Lung (tissue), 12 donors: ENCODE measurements around the gene FAT3. TPM values are rescaled to one million over a fixed set of nuclear protein-coding genes. Genes with fewer than 3 reads are reported as not detected.

Source experiments
- ATAC-seq: fragments of 200-7000 bp; cut with Tn5 transposase; one replicate; pipeline ENCODE4 v1.9.1; 2020; ENCODE audit warnings: moderate number of reproducible peaks; ENCODE audit not compliant: insufficient read depth, low FRiP score
- DNase-seq, 3 donors: peaks; one replicate each; pipeline ENCODE4 v3.0.0-alpha.2; 2013 to 2017
- H3K27ac ChIP-seq, 2 donors: one replicate each; pipeline ENCODE4 v1.5.1; 2013; ENCODE audit warnings: mild to moderate bottlenecking in 2 of 2, moderate library complexity in 2 of 2, control low read depth in 1 of 2, inconsistent platforms in 1 of 2, low read depth in 1 of 2, low read length in 1 of 2
- H3K27me3 ChIP-seq, 3 donors: one replicate each; pipeline ENCODE4 v1.5.1; 2013; ENCODE audit warnings: low read length in 2 of 3; ENCODE audit not compliant: control insufficient read depth in 3 of 3, insufficient read depth in 3 of 3
- H3K36me3 ChIP-seq, 4 donors: one replicate each; pipeline ENCODE4 v1.5.1; 2013; ENCODE audit warnings: low read length in 4 of 4, mild to moderate bottlenecking in 1 of 4, moderate library complexity in 1 of 4; ENCODE audit not compliant: control insufficient read depth in 4 of 4, insufficient read depth in 4 of 4
- H3K4me1 ChIP-seq, 5 donors: one replicate each; pipeline ENCODE4 v1.5.1; 2013; ENCODE audit warnings: low read length in 5 of 5, mild to moderate bottlenecking in 2 of 5, moderate library complexity in 1 of 5; ENCODE audit not compliant: control insufficient read depth in 5 of 5, insufficient read depth in 5 of 5
- H3K4me3 ChIP-seq: one replicate; pipeline ENCODE4 v1.5.1; 2013; ENCODE audit warnings: mild to moderate bottlenecking, control low read depth, moderate library complexity
- H3K9ac ChIP-seq, 2 donors: one replicate each; pipeline ENCODE4 v1.5.1; 2013; ENCODE audit warnings: low read length in 2 of 2, control low read depth in 1 of 2; ENCODE audit not compliant: insufficient read depth in 1 of 2
- H3K9me3 ChIP-seq, 4 donors: one replicate each; pipeline ENCODE4 v1.5.1; 2013; ENCODE audit warnings: low read length in 3 of 4, mild to moderate bottlenecking in 1 of 4, moderate library complexity in 1 of 4; ENCODE audit not compliant: control insufficient read depth in 4 of 4, insufficient read depth in 3 of 4
- CTCF ChIP-seq: IDR thresholded peaks from 2 replicates; pipeline ENCODE4 v1.5.1; 2012; ENCODE audit warnings: mild to moderate bottlenecking; ENCODE audit errors: control extremely low read depth, extremely low read depth
- WGBS, 2 donors: extraction: QIAGEN DNeasy Blood & Tissue Kit; methylation state at CpG; one replicate each; pipeline ENCODE4 v1.1.7; 2013; 5-methylcytosine and 5-hydroxymethylcytosine counted together
- polyA plus RNA-seq, 2 donors: library from polyadenylated mRNA; stranded (reverse); fragments of 200-250 nt; gene quantifications; one replicate each; pipeline ENCODE4 v1.2.1, GENCODE V29; 2013
- total RNA-seq, 2 donors: library from RNA; depleted of rRNA in 1 of 2; stranded (reverse); fragments of >200 nt in 1 of 2; gene quantifications; one replicate each; pipeline ENCODE4 v1.2.1, GENCODE V29; 2014 to 2021
- donor health status: control.
- donor health status: control.
- donor health status: Bipolar disorder and iron deficiency.
- donor health status: healthy.
- donor health status: DM: yes; HTN: yes; CAD: no.

Gene FAT3
- total and polyA plus RNA-seq, 4 donors = 0.22 to 108 (median 3.1) TPM

- ATAC-seq (no peak), DNase-seq (peak; percentile 74 to 85 (median 81))
- no peak overlapping the region for H3K27ac ChIP-seq
- no peak overlapping the region for H3K9ac ChIP-seq
- peaks cover 0 to 12% (median 11%) of the 10 kb centered on the region in 3 donors for H3K27me3 ChIP-seq
- peaks cover 0 to 6% (median 0%) of the 10 kb centered on the region in 4 donors for H3K9me3 ChIP-seq
- no peak for TF ChIP-seq CTCF
- H3K4me3 ChIP-seq = peak overlapping the region; percentile 28
- H3K4me1 ChIP-seq = peaks cover 0 to 31% (median 11%) of the 10 kb centered on the region in 5 donors
- WGBS, 2 donors = 3% methylated on average over 54 of the region's 54 CpGs
- H3K36me3 ChIP-seq = peaks cover 0 to 5% (median 0%) of the 10 kb centered on the region in 4 donors
Observed at GRCh38 chr11:92225568-92226330, 1.1 kb downstream of the FAT3 start.

- no peak overlapping the region for H3K27ac ChIP-seq
- peak; percentile 9 for ATAC-seq
- H3K9ac ChIP-seq = no peak overlapping the region
- peaks cover 0 to 31% (median 17%) of the 10 kb centered on the region in 5 donors for H3K4me1 ChIP-seq
- peaks cover 0 to 5% (median 0%) of the 10 kb centered on the region in 4 donors for H3K36me3 ChIP-seq
- H3K27me3 ChIP-seq = peaks cover 0 to 12% (median 11%) of the 10 kb centered on the region in 3 donors
- peaks cover 0 to 6% (median 0%) of the 10 kb centered on the region in 4 donors for H3K9me3 ChIP-seq
- peak; percentile 58 to 64 (median 62) for DNase-seq
- 2% methylated on average over 43 to 65 of the region's 65 CpGs for whole genome bisulfite sequencing, 2 donors
- no peak for TF ChIP-seq CTCF
- no peak overlapping the region for H3K4me3 ChIP-seq
Observed at GRCh38 chr11:92226331-92227229, 2.0 kb downstream of the FAT3 start.

- H3K27me3 ChIP-seq = peaks cover 0 to 12% (median 11%) of the 10 kb centered on the region in 3 donors
- no peak for ATAC-seq
- H3K27ac ChIP-seq = no peak overlapping the region
- TF ChIP-seq CTCF = no peak
- peaks cover 0 to 31% (median 17%) of the 10 kb centered on the region in 5 donors for H3K4me1 ChIP-seq
- DNase-seq = peak in 2 of 3 donors; percentile 32 to 45
- H3K9ac ChIP-seq = no peak overlapping the region
- peaks cover 0 to 5% (median 0%) of the 10 kb centered on the region in 4 donors for H3K36me3 ChIP-seq
- no peak overlapping the region for H3K4me3 ChIP-seq
- WGBS, 2 donors = 4 to 13% methylated on average over 13 of the region's 13 CpGs
- H3K9me3 ChIP-seq = peaks cover 0 to 6% (median 0%) of the 10 kb centered on the region in 4 donors
Observed at GRCh38 chr11:92227230-92227814, 2.7 kb downstream of the FAT3 start.
